ENCODE results near the gene IRF1.

Gene IRF1

GRCh38 chr5:132473019-132473531, 17.5 kb downstream of the IRF1 start:
- peak; percentile 21 for DNase-seq

GRCh38 chr5:132472431-132472830, 18.1 kb downstream of the IRF1 start:
- DNase-seq, result peak; percentile 30

DNA sequence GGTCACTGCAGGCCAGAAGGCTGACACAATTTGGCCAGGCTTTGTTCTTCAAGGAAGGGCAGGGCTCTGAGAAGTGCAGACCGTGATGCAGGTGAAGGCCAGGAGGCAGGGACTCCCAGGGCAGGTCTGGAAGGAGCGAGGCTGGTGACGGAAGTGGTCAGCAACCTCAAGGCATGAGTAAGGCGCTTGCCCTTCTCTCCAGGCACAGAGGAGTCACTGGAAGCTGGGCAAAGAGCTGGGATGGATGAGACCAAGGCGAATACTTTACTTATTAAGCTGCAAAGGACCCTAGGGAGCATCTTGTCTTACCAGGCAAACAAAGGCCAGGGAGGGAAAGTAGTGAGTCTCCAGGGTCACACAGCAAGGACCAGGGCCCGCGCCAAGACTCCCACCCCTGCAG, 18.6 kb downstream of the IRF1 start:
- peak; percentile 16 for DNase-seq

GRCh38 chr5:132471151-132471907, 19.2 kb downstream of the IRF1 start:
- DNase-seq, result peak; percentile 21

GRCh38 chr5:132470596-132470995, 20.0 kb downstream of the IRF1 start:
- peak; percentile 21 for DNase-seq

DNA sequence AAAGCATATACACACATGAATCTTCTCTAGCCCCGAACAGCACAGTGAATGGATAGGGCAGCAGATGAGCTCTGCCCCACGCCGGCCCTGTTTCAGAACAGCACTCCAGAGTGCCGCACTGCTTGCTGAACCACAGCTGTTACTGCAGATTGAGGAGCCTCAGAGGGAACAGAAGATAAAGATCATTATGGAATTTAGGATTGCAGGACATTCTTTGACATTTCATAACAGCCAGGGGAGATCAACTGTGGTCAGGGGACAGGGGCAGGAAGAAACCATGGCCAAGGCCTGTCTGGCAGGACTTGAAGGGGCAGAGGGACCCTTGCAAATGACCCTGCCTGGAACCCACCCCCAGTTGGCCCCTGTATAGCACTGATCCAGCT, 20.6 kb downstream of the IRF1 start:
- peak; percentile 24 for DNase-seq

- no peak for DNase-seq
Measured at GRCh38 chr5:132469380-132470009, 21.1 kb downstream of the IRF1 start.

DNA sequence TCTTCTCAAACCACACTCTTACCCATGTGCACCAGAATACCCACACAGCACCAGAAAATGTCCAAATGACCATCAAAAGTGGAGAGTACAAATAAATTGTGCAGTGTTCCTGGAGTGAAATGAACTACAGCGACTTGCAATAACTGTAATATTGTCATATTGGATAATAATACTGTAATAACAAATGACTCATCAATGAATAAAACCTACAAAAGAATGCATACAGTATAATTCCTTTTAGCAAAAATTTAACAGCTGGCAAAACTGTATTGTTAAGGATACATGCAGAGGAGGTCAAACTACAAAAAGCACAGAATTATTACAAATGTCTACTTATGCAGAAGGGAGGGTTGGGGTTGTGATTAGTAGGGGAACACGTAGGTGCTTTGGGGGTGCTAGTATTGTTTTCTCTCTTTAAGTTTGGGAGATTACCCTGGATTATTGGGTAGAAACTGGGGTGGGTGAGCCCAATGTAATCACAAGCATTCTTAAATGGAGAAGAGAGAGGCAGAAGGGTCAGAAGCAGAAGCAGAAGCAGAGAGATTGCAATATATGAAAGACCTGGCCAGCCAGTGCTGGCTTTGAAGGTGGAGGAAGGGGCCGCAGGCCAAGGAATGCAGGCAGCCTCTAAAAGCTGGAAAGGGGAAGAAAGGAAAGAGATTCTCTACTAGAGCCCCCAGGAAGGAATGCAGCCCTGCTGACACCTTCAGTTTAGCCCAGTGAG, 21.8 kb downstream of the IRF1 start:
- DNase-seq, result peak; percentile 42

DNA sequence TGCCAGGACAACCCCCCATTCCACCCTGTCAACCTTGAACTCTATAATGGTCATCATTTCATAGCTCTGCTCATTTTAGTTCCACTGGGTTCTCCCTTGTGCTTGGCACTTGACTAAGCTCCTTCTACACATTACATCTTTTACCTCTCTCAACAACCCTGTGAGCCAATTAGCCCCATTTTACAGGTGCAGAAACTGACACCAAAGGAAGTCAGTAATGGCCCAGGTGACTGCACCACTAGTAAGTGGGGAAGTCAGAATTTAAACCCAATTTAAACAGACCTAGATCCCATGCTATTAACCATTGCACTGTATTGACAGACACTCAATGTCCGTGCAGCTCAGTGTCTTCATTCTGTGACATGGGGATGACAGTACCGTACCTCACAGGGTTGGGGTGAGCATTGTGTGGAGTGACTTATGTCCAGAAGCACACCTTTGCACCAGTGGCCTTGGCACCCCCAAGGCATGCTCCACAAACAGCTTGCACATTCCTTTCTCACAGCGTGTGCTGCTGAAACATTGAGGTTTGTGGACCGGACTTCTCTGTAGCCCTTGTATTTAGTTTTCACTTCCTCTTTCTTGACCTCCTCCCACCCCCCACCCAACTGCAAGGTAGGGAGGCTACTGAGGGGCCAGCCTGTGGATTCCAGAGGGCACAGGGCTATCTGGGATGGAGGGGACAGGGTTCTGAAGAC, 23.1 kb downstream of the IRF1 start:
- DNase-seq, result peak; percentile 23

DNA sequence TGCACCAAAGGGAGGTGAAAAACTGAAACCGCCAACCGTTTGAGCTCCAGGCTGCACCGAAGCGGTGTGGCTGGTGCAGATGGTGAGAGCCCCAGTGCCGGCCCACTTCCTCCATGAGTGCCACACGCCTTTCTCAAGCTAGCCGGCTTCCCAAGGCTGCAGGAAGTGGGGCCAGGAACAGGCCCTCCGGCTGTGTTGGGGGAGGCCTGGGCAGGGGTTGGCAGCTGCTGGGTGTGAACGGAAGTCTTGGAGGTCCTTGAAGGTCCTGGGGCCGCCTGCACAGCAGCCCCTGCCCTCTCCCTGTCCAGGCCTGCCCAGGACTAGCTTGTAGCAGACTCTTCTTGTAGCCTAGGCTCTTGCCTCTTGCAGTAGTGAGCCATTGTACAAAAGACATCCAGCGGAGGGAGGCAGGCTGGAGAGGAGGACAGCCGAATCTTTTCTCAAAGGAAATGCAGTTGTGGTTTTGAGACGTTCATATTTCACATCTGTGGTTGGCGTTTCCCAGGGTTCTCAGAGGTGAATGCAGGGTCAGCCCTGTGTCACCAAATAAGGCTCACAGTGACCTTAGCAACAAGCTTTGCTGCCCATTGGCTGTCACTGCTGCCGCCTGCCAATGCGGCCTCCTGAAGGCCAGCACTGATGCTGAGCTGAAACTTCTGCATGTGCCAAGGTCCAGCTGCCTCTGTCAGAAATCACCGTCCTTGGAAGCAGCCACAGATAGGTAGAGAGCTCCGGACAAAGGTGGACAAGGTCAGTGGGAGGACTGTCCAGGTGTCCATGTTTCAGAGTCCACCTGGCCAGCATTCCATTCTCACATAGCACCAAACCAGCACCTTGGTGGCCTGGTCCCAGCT, 23.9 kb downstream of the IRF1 start:
- no peak for DNase-seq

- DNase-seq, result peak; percentile 40
Measured at GRCh38 chr5:132465059-132465707, 25.4 kb downstream of the IRF1 start.

DNA sequence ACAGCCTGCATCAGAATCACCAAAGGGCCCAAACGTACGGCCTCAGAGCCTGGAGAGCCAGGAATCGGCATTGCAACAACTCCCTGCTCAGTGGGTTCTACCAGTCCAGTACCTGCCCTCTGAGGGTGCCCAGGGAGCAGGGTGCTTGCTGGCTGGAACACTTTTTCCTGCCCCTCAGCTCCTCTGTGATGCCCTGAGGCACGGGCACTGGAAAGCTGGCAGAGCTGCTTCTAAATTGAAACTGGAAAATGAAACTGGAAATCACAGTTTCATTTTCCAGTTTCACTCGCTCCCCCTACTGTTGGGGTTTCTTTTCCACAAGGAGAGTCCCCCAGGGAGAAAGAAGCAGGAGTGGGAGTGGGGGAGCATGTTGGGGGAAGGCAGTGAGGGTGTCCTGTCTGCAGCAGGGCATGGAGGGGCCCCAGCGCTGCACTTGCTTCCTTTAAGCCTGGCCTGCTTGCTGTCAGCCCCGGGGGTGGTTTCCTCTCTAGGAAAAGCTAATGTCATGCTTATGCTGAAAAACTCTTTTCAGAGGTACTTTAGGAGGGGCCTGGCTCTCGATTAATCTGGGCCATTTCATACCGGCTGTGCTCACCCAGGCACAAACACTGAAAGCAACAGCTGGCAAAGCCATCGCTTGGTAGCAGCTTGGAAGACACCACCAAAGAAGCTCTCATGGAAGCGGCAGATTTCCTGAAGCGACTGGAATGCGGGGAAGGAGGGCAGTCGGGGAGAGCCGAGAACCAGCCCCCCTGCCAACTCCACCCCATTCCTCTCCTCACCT, 26.2 kb downstream of the IRF1 start:
- peak; percentile 53 for DNase-seq

- DNase-seq, result peak; percentile 24
Measured at GRCh38 chr5:132463811-132464155, 26.8 kb downstream of the IRF1 start.

DNA sequence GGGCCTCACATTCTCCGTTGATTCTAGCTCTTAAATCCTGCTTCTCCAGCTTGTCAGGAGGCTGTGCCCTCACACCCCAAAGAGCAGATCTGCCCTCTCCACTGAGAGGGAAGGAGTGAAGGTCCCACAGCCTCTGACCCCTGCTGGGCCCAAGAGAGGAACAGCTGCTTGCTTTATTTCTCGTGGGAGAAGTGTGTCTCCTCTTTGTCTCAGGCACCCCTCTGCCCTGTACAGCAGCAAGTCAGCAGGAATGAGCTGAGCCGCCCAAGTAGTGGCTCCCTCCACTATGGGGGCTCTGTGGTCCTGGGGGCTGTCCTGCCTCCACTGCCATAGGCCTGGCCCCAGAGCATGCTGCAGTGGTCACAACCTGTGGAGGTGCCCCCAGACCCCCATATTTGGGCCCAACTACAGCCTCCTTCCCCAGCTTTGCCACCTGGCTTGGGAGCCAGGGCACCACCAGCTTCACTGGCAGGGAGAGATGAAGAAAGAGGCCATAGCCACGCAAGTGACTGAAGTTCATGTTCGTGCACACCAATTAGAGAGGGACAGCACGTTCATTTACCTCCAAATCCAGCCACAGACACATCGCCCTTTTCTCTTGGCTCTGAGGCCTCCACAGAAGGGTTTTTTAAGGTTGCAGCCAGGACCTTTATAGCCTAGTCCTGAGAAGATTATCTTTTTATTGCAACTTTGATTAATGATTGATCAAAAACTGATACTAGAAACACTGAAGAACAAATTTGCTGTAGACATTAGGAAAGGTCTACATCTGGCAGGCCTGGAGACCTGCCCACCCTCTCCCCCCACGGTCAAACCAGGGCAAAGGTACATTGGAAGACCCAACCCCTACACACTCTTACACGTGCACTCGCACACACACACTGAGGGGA, 27.5 kb downstream of the IRF1 start:
- DNase-seq, result peak; percentile 37

DNA sequence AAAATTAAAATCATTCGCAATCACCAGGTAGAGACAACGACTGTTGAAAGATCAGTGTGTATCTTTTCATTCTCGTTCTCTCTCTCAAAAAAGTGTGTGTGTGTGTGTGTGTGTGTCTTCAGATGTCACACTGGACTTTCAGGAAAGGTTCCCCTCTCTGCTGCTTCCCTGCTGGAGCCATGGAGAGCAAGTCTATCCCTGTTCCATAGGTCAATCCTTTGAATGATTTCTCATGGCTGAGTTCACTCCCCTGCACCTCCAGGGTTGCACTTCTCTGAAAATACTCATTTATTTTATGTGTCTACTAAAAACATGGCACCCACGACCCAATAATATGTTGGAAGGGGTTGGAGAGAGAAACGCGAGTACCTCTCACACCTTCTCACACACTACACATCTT, 28.2 kb downstream of the IRF1 start:
- DNase-seq, result no peak

- no peak for DNase-seq
Measured at GRCh38 chr5:132461569-132462070, 29.0 kb downstream of the IRF1 start.

- DNase-seq, result no peak
Measured at GRCh38 chr5:132460846-132461568, 29.6 kb downstream of the IRF1 start.

GRCh38 chr5:132459983-132460838, 30.4 kb downstream of the IRF1 start:
- no peak for DNase-seq
